SK-N-MC (cell line): ENCODE measurements around the gene KHDC1.
"Not testable (repeated sequence)": the region's sequence is repeated elsewhere in the genome, so short reads cannot be mapped to it uniquely, and the experiment has no call there.

Experiments
- DNase-seq: peaks from one replicate; pipeline ENCODE4 v3.0.0-alpha.2; 2011; ENCODE audit warnings: low read depth, low spot score
- H3K27ac ChIP-seq: fragments of 200-600 bp; sonication (generic); 2 replicates; pipeline ENCODE4 v1.5.1; 2016; ENCODE audit warnings: mixed run types
- H3K36me3 ChIP-seq: fragments of 200-600 bp; sonication (generic); 2 replicates; pipeline ENCODE4 v1.6.1; 2017; ENCODE audit warnings: antibody characterized with exemption, low read length, mixed read lengths; ENCODE audit not compliant: insufficient read depth
- H3K4me3 ChIP-seq: fragments of 200-600 bp; sonication (generic); 2 replicates; pipeline ENCODE4 v1.5.1; 2016
- H3K9ac ChIP-seq: fragments of 200-600 bp; sonication (generic); 2 replicates; pipeline ENCODE4 v1.8.0; 2017; ENCODE audit warnings: mixed run types, mixed read lengths; ENCODE audit not compliant: insufficient read length
- H3K9me3 ChIP-seq: fragments of 200-600 bp; sonication (generic); 2 replicates; pipeline ENCODE4 v1.6.1; 2017; ENCODE audit warnings: low read depth, mild to moderate bottlenecking, antibody characterized with exemption, low read length, moderate library complexity, mixed read lengths
- EZH2 ChIP-seq: fragments of 200-600 bp; sonication (generic); IDR thresholded peaks from one replicate; pipeline ENCODE4 v1.6.1; 2017; ENCODE audit warnings: antibody characterized with exemption
- FOXP2 ChIP-seq: optimal IDR thresholded peaks from 2 replicates; pipeline ENCODE3; 2011; ENCODE audit warnings: mild to moderate bottlenecking, moderate library complexity; ENCODE audit not compliant: insufficient read depth; ENCODE audit errors: extremely low read length, control extremely low read depth
- POLR2AphosphoS5 ChIP-seq: IDR thresholded peaks from 2 replicates; pipeline ENCODE4 v1.6.1; 2012; ENCODE audit warnings: mild to moderate bottlenecking, low read depth, low read length, borderline replicate concordance

KHDC1 gene

DNA sequence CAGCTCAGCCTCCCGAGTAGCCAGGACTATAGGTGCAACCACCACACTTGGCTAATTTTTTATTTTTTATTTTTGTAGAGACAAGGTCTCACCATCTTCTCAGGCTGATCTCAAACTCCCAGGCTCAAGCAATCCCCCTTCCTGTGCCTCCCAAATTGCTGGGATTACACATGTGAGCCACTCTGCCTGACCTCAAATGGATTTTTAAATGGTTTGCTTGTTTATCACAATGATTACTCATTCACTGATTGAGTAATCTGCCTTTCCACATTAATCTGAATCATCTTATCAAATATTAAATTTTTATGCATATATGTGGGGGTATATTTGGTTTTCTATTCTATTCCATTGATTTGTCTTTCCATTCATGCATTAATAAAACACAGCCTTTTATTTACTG is 28.3 kb downstream of the KHDC1 start:
- no peak for TF ChIP-seq POLR2AphosphoS5
- TF ChIP-seq FOXP2: no peak
- no peak for TF ChIP-seq EZH2
- Histone ChIP-seq H3K4me3 (no peak overlapping the region), H3K27ac (no peak overlapping the region; the same call in 1 of the 2 replicates), H3K9ac (no peak overlapping the region), H3K9me3 (no peaks in the 10 kb centered on the region), H3K36me3 (no peaks in the 10 kb centered on the region)
- DNase-seq: no peak

DNA sequence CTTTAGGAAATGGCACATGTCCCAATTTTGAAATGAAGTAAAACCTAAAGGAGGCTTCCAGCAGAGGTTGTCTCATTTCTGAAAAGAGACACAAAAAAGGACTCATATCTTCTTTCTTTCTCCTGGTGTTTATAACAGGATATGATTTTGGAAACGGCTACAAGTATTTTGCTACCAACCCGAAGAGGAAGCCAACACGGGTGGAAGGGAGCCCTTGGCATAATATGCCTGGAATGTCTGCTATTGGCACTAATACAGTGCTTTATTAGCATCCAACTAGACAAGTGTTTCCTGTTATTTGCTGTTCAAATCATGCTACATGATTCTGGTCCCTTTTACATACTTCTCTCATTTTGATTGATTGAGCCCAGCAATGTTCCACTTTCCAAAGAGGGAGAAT is 29.0 kb downstream of the KHDC1 start:
- peak overlapping the region; percentile 19; the same call in 1 of the 2 replicates for H3K27ac ChIP-seq
- H3K4me3 ChIP-seq: peak overlapping the region; percentile 28; the same call in 1 of the 2 replicates
- not testable (repeated sequence) for H3K9ac ChIP-seq

DNA sequence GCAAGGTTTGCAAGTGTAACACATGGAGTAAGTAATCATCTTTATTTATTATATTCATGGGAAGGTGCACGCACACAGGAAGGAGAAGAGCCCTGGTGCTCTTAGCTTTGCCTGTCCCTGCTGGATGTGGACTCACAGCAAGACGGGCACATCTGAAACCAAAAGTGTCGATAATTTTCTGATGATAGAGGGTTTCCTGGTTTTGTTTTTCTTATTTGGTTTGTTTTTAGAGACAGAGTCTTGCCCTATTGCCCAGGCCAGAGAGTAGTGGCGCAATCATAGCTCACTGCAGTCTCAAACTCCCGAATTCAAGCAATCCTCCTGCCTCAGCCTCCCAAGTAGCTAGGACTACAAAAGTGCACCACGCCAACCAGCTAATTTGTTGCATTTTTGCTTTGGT is 29.9 kb downstream of the KHDC1 start:
- Histone ChIP-seq H3K9me3 (no peaks in the 10 kb centered on the region), H3K27ac (no peak overlapping the region), H3K9ac (no peak overlapping the region), H3K36me3 (no peaks in the 10 kb centered on the region), H3K4me3 (no peak overlapping the region)
- no peak for DNase-seq
- TF ChIP-seq POLR2AphosphoS5: no peak

More for the DNA sequence above, 29.0 kb downstream of the KHDC1 start:
- DNase-seq, H3K9me3 ChIP-seq, H3K36me3 ChIP-seq: not testable (repeated sequence)

DNA sequence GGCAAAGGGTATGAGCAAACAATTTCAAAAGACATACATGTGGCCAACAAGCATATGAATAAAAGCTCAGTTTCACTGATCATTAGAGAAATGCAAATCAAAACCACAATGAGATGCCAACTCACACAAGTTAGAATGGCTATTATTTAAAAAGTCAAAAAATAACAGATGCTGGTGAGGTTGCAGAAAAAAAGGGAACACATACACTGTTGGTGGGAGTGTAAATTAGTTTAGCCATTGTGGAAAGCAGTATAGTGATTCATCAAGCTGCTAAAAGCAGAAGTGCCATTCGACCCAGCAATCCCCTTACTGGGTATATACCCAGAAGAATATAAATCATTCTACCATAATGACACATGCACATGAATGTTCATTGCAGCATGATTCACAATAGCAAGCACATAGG is 31.0 kb downstream of the KHDC1 start:
- Histone ChIP-seq H3K36me3 (no peaks in the 10 kb centered on the region), H3K27ac (no peak overlapping the region), H3K9me3 (no peaks in the 10 kb centered on the region), H3K9ac (no peak overlapping the region), H3K4me3 (no peak overlapping the region)
- no peak for DNase-seq
- no peak for TF ChIP-seq EZH2
- no peak for TF ChIP-seq FOXP2
- no peak for TF ChIP-seq POLR2AphosphoS5

DNA sequence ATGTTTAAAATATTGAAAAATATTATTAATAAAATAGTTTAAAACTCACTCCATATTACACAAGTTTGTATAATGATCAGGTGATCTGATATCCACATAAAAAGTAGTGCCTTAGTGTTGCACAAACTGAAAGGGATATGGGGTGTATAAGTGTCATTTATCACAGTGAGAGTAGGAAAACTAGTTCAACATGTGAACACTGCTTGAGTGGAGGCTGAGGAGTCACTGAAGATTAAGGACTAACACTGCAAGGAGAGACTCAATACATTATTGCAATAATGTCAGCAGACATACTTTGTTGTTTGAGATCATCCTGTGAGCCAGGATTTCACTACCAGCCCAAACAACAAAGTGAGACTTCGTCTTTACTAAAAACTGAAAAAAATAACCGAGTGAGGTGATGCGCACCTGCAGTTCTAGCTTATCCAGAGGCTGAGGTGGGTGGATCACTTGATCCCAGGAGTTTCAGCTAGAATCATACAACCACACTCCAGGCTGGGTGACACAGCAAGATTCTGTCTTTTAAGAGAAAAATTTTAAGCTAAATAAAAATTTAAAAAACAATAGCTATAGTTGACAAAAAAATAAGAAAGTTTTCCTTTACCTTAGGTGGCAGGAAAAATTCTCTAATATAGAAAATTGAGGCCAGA is 35.3 kb downstream of the KHDC1 start:
- H3K36me3 ChIP-seq: no peaks in the 10 kb centered on the region
- TF ChIP-seq POLR2AphosphoS5: no peak
- no peak overlapping the region for H3K9ac ChIP-seq
- DNase-seq: no peak
- H3K9me3 ChIP-seq: no peaks in the 10 kb centered on the region
- H3K27ac ChIP-seq: no peak overlapping the region
- H3K4me3 ChIP-seq: no peak overlapping the region

DNA sequence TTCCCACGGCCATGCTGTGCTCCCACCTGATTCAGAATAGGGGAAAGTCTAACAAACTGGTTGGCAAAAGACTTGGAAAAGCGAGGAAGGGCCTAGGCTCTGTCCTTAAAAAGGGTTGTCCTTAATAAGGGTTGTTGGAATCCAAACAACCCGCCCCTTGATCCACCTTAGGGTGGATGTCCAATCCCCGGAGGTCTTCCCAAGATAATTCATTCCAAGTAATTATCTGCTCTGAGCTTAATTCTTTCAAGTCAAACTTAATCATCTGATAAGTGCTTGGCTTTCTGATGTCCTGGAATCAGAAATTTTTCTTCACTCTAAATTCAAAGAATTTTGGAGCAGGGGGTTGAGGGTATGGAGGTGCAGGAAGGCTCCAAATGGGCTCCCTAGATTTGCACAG is 37.6 kb downstream of the KHDC1 start, which contains the start of gene KHDC1L:
Gene KHDC1L, minus strand, starts transcription at position 101 of the 400 bp plus-strand sequence. Its CDS starts 88 bp downstream, at position 13.
- no peak for TF ChIP-seq EZH2
- no peak for TF ChIP-seq POLR2AphosphoS5
- TF ChIP-seq FOXP2: no peak
- Histone ChIP-seq H3K9ac (no peak within 1 kb of the TSS), H3K9me3 (no peaks in the 10 kb centered on the region), H3K27ac (no peak within 1 kb of the TSS), H3K36me3 (no peaks in the 10 kb centered on the region), H3K4me3 (no peak within 1 kb of the TSS)
- no peak for DNase-seq

DNA sequence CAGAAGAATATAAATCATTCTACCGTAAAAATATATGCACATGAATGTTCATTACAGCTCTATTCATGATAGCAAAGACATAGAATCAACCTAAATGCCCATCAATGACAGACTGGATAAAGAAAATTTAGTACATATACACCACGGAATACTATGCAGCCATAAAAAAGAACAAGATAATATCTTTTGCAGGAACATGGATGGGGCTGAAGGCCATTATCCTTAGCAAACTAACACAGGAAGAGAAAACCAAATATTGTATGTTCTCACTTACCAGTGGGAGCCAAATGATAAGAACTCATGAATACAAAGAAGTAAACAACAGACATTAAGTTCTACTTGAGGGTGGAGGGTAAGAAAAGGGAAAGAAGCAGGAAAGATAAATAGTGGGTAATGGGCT is 46.1 kb downstream of the KHDC1 start:
- no peak overlapping the region for H3K4me3 ChIP-seq
- no peak overlapping the region for H3K27ac ChIP-seq
- no peak for TF ChIP-seq POLR2AphosphoS5
- no peak for TF ChIP-seq EZH2
- TF ChIP-seq FOXP2: no peak
- H3K9me3 ChIP-seq: no peaks in the 10 kb centered on the region
- H3K9ac ChIP-seq: no peak overlapping the region
- no peaks in the 10 kb centered on the region for H3K36me3 ChIP-seq
- no peak for DNase-seq

DNA sequence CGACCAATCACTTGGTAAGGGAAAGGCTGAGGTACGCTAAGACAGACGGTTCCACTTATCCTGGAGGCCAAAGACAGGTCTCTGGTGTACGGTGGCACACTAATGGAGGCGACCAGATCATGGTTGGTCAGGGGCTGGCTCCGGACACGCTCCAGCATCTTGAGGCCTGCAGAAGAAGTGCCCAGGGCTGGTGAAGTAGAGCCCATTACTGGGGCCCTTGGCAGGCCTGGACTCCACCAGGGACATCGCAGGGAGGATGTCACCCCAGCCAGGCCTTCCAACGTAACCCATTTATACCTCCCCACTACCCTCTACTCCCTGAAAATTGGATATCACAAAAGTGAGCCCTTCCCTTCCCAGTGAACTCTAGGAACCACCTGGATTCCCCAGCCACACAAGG is 53.9 kb downstream of the KHDC1 start:
- no peak overlapping the region for H3K9ac ChIP-seq
- no peaks in the 10 kb centered on the region for H3K36me3 ChIP-seq
- no peak for DNase-seq

DNA sequence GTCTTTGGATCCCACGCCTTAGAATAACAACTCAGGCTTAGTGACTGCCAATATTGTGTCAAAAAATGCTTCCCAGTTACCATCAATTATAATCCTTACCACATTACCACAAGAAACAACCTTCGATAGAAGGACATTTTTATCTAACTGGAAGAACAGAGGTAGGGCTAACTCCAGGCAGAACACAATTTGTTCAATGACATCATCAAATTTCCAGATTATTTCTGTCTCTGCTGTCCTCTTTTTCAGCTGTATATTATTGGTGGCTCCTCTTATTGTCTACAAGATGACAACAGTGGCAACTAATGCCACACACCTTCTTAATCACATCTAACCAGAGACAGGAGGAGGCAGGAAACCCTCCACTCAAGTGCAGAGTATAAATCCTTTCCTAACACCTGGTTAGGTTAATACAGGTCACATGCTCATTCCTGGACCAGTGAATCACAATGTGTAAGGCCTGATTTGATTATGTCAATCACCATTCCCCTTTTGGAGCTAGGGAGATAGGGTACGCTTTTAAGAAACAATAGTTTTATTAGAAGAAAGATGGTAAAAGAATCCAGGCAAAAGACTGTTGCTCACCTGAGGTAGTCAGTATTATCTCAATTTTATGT is 55.7 kb downstream of the KHDC1 start:
- DNase-seq: no peak
- H3K9me3 ChIP-seq: no peaks in the 10 kb centered on the region
- H3K36me3 ChIP-seq: no peaks in the 10 kb centered on the region
- TF ChIP-seq FOXP2 (no peak), POLR2AphosphoS5 (no peak)
- H3K9ac ChIP-seq: no peak overlapping the region
- H3K27ac ChIP-seq: no peak overlapping the region
- no peak overlapping the region for H3K4me3 ChIP-seq

More for the DNA sequence above, 53.9 kb downstream of the KHDC1 start:
- Histone ChIP-seq H3K4me3 (no peak overlapping the region), H3K27ac (no peak overlapping the region), H3K9me3 (no peaks in the 10 kb centered on the region)
- TF ChIP-seq POLR2AphosphoS5: no peak
- TF ChIP-seq EZH2: no peak
- no peak for TF ChIP-seq FOXP2
